Subcutaneous adipose tissue (tissue), 4 donors: Measurements from ENCODE around the gene DLGAP1. TPM values are rescaled to one million over a fixed set of nuclear protein-coding genes. Genes with fewer than 3 reads are reported as not detected.

Source experiments
- total RNA-seq, 4 donors: library from RNA; depleted of rRNA; stranded (reverse); fragments of >200 nt; gene quantifications; one replicate each; pipeline ENCODE4 v1.1.0, GENCODE V29; 2016
- TF ChIP-seq, protein P1 (sequence below): fragments of 450-650 bp; IDR thresholded peaks from one replicate; pipeline ENCODE4 v1.5.1; 2016; ENCODE audit warnings: low read depth, mild to moderate bottlenecking, control low read depth, antibody characterized with exemption, moderate library complexity

DLGAP1 gene
- total RNA-seq, 4 donors from 2014 or later: 0.44 to 3.3 (median 0.99) TPM

DNA sequence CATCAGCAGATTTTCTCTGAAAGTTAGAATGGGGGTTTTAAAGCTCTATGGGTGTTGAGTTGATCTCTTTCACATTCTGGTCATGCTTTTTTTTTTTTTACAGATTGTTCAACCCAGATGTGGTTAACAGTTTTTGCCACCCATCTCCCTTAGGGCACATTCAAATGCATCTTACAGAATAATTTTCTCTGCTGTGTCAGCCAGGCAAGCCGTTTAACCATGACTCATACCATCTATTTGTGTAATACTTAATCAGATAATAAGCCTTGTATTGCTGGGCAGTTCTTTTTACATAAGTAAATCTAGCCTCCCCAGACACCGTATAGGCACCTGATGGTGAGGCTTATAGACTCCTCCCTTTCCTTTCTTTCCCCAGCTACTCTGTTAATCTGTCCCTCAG is 943.1 kb downstream of the DLGAP1 start:
- TF ChIP-seq, protein P1, sequence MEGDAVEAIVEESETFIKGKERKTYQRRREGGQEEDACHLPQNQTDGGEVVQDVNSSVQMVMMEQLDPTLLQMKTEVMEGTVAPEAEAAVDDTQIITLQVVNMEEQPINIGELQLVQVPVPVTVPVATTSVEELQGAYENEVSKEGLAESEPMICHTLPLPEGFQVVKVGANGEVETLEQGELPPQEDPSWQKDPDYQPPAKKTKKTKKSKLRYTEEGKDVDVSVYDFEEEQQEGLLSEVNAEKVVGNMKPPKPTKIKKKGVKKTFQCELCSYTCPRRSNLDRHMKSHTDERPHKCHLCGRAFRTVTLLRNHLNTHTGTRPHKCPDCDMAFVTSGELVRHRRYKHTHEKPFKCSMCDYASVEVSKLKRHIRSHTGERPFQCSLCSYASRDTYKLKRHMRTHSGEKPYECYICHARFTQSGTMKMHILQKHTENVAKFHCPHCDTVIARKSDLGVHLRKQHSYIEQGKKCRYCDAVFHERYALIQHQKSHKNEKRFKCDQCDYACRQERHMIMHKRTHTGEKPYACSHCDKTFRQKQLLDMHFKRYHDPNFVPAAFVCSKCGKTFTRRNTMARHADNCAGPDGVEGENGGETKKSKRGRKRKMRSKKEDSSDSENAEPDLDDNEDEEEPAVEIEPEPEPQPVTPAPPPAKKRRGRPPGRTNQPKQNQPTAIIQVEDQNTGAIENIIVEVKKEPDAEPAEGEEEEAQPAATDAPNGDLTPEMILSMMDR: no peak

DNA sequence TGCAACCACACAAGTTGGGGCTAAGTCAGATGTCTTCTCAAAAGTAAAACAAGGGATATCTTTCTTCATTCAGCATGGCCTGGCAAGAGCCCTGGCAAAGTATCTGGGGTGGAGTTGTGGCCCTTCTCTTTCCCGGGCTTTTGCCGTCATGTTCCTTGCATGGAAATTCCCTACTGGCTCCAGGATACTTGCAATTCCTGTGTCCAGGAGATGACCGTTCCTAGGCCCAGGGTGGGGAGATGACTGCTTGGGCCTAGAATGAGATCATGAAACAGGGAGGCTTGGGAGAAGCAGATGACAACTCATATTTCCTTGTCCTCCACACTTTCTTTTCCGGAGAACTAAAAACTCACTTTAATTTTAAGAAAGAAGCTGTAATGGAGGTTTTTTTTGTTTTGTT is 944.2 kb downstream of the DLGAP1 start:
- TF ChIP-seq, protein P1: no peak

DNA sequence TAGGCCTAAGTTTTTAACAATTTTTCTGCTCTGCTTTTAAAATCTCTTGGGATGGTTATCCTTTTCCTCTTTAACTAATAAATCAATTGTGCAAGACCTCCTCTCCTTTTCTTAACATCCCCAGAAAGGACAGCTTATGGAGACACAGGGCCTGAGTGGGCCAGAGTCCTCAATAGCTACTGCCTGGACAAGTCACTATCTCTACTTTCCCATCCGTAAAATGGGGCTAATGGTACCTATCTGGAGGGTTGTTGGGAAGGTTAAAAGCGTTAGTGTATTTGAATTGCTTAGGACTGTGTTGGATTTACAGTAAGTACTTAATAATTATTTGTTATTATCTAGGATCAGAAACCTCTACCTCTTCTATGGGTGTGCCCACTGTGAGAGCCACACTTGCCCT is 945.1 kb downstream of the DLGAP1 start:
- TF ChIP-seq, protein P1: no peak

DNA sequence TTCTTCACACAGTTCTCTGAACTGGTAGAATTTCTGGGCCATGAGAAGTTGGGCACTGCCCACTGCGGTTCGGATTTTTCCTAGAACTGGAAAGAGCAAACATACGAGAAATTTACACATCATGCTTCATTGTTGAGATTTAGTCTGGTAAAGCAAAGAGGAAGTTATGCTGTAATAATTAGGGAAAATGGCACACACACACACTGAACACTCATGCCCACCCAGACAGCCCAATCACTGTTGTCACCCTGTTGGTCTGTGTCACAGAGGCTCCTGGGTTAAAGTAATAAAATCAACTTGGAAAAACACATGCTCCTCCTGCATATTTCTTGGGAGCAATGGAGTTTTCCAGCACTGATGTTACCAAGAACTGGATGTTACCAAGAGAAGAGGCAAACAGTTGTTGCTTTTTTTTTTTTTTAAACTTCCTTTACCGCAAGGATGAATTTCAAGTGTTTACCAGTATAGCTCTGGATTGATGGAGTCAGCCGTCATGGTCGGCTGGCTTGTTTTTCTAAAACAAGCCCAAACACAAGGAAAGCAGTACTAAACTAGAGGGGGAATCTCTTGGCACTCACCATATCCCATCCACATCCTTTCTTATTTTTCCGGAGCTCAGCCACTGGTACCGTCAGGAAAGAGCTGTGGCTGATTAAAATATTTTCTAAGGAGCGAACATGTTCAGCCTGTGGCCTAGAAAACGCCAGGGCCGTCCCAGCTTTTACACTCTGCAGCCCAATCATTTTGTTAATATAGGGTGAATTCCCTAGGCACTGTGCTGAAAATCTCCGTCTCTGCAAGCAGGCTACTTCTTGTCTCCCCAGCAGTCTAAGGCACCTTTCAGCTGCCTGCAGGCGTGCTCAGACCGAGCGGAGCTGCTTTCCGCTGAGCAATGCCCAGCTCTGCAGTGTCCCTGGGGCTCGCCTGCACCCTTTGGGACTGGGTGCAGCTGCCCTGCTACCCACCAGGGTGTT is 946.2 kb downstream of the DLGAP1 start:
- TF ChIP-seq, protein P1: no peak

DNA sequence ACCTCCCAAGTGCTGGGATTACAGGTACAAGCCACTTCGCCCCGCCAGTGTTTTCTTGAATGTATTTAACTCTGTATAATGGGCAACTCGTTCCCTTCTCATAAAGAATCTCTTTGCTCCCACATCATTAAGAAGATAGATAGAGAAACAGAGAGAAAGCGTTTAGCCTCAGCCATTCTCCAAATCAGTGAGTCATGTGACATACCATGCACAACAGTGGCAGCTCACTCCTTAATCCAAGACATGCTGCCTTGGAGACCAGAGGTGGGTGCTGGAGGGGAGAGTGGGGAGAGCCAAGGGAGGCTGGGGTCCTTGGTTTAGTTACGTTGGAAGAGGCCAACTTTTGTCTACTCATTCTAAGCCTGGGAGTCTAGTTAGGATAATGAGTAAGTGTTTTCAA is 950.5 kb downstream of the DLGAP1 start:
- TF ChIP-seq, protein P1: no peak

DNA sequence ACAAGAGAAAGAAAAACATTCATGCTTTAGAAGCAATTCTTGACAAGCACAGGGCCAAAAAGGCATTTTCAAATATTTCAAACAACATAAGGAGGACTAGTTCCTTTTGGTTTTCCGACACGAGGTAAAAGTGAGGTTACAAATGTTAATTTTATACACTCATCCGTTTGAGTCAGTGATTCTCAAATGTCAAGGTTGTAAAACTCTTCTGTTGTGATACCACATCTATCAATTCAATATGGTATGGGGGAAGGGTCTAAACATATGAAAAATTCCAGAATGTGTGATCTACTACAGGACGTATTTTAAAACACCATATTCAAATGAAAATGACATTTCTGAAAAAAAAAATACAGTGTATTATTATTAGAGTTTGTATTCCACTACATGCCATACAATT is 952.5 kb downstream of the DLGAP1 start:
- TF ChIP-seq, protein P1: no peak

DNA sequence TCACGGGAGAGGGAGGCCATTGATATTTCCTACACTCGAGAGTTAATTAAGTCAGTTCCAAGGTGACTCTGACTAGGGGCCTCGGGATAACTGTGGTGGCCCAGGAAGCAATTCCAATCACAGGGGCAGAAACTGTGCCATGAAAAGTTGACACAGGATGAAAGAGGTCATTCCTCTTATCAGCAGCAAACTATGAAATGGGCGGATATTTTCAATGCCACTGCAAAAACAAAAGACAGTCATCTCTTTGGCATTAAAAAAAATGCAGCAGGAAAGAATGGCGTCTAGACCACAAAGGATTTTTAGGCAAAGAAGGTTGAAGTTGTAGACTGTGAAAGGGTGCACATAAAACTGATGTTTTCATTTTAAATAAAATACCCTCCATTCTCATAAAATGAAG is 955.1 kb downstream of the DLGAP1 start:
- TF ChIP-seq, protein P1: no peak
